Fibroblast of lung (primary cell): Measurements from ENCODE around the gene G3BP2. TPM values are rescaled to one million over a fixed set of nuclear protein-coding genes. Genes with fewer than 3 reads are reported as not detected.
A peak's percentile ranks its signal among the peaks of the same experiment; 100 is the strongest.

ENCODE experiments used
- DNase-seq, 2 donors: peaks; one replicate each; pipeline versions ENCODE4 v3.0.0 to v3.0.0-alpha.2; 2010; ENCODE audit warnings: low read depth in 2 of 2
- H2AFZ ChIP-seq: 2 replicates; pipeline ENCODE4 v1.5.1; 2012; ENCODE audit warnings: low read length, control low read depth, inconsistent platforms
- H3K27ac ChIP-seq: 2 replicates; pipeline ENCODE4 v1.5.1; 2011; ENCODE audit warnings: low read length, control low read depth; ENCODE audit not compliant: insufficient read depth
- H3K27me3 ChIP-seq: 2 replicates; pipeline ENCODE4 v1.5.1; 2011; ENCODE audit warnings: mild to moderate bottlenecking, low read length; ENCODE audit not compliant: control insufficient read depth, insufficient read depth
- H3K36me3 ChIP-seq: 2 replicates; pipeline ENCODE4 v1.5.1; 2011; ENCODE audit warnings: low read length; ENCODE audit not compliant: control insufficient read depth, insufficient read depth
- H3K4me1 ChIP-seq: 2 replicates; pipeline ENCODE4 v1.5.1; 2011; ENCODE audit warnings: low read length; ENCODE audit not compliant: control insufficient read depth, insufficient read depth; ENCODE audit errors: extremely low read depth
- H3K4me2 ChIP-seq: 2 replicates; pipeline ENCODE4 v1.5.1; 2011; ENCODE audit warnings: low read length, control low read depth; ENCODE audit not compliant: insufficient read depth; ENCODE audit errors: extremely low read depth
- H3K4me3 ChIP-seq, 4 experiments: fragments of 200-600 bp in 1 of 4; sonication (generic) in 1 of 4; replicated peaks in 1 of 4; 2 replicates each; pipeline ENCODE4 v1.5.1; 2011 to 2016; ENCODE audit warnings: low read length in 4 of 4, low read depth in 3 of 4, mild to moderate bottlenecking in 3 of 4, control low read depth in 2 of 4, inconsistent platforms in 1 of 4, mixed read lengths in 1 of 4; ENCODE audit not compliant: insufficient read depth in 1 of 4; ENCODE audit errors: control extremely low read depth in 1 of 4
- H3K79me2 ChIP-seq: 2 replicates; pipeline ENCODE4 v1.5.1; 2012; ENCODE audit warnings: mild to moderate bottlenecking, low read length, inconsistent platforms; ENCODE audit not compliant: control insufficient read depth, insufficient read depth
- H3K9ac ChIP-seq: 2 replicates; pipeline ENCODE4 v1.5.1; 2011; ENCODE audit warnings: mild to moderate bottlenecking, low read length, control low read depth; ENCODE audit not compliant: insufficient read depth
- H3K9me3 ChIP-seq: 2 replicates; pipeline ENCODE4 v1.5.1; 2012; ENCODE audit warnings: low read depth, low read length; ENCODE audit not compliant: control insufficient read depth, insufficient read depth
- H4K20me1 ChIP-seq: 2 replicates; pipeline ENCODE4 v1.5.1; 2011; ENCODE audit warnings: low read length; ENCODE audit not compliant: control insufficient read depth, insufficient read depth; ENCODE audit errors: extremely low read depth
- EZH2 ChIP-seq: IDR thresholded peaks from 2 replicates; pipeline ENCODE4 v1.5.1; 2012; ENCODE audit warnings: low read length, control low read depth, mild to moderate bottlenecking; ENCODE audit errors: missing control alignments
- polyA plus RNA-seq, 2 donors: library from polyadenylated mRNA; depleted of rRNA in 1 of 2; stranded (reverse) in 1 of 2; unstranded in 1 of 2; fragments of >200 nt; gene quantifications; 2 replicates each; pipeline ENCODE4 v1.2.1, GENCODE V29; 2011 to 2012; ENCODE audit warnings: missing spikeins in 1 of 2
- total RNA-seq: library from RNA; depleted of rRNA; stranded (reverse); fragments of >200 nt; gene quantifications from 2 replicates; pipeline ENCODE4 v1.2.1, GENCODE V29; 2014
- TF ChIP-seq, protein P1 (sequence below), 2 donors: IDR thresholded peaks in 1 of 2; conservative IDR thresholded peaks in 1 of 2; 1 replicate in 1 of 2; 2 replicates in 1 of 2; pipeline ENCODE4 v1.5.1; 2011 to 2012; ENCODE audit warnings: low read length in 2 of 2, control low read depth in 1 of 2, inconsistent platforms in 1 of 2, low read depth in 1 of 2, mild to moderate bottlenecking in 1 of 2

Gene G3BP2
- total and polyA plus RNA-seq, 2 donors (not counting 1 experiment from before 2014, with no cell fraction given) = 143 TPM

DNA sequence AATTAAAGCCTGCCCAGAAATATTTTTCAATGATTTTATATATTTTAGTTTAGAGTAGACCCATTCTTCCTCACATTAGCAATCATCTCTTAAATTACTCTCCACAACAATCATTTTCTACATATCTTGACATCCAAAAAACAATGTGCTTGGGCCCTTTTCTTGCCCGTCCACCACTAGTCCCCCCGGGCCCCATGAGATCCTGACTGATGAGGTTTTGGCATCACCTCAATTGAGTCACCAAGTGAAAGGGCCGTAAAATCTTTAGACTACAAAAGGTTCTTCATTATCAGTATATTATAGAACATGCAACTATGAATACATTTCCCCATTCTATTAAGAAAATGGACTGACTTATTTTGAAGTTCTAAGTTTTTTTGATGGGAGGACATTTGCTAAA, 38.9 kb downstream of the G3BP2 start:
- no peak overlapping the region for H3K4me3 ChIP-seq
- DNase-seq = peak in 1 of 2 donors; percentile 41
- no peak overlapping the region for H3K9ac ChIP-seq
- no peak overlapping the region for H3K4me2 ChIP-seq
- peaks cover 4% of the 10 kb centered on the region for H3K4me1 ChIP-seq
- H2AFZ ChIP-seq = no peak overlapping the region
- no peaks in the 10 kb centered on the region for H3K36me3 ChIP-seq
- H3K27me3 ChIP-seq = no peaks in the 10 kb centered on the region
- H3K9me3 ChIP-seq = no peaks in the 10 kb centered on the region
- H4K20me1 ChIP-seq = no peaks in the 10 kb centered on the region
- no peak overlapping the region for H3K27ac ChIP-seq
- no peaks in the 10 kb centered on the region for H3K79me2 ChIP-seq
- TF ChIP-seq, protein P1, sequence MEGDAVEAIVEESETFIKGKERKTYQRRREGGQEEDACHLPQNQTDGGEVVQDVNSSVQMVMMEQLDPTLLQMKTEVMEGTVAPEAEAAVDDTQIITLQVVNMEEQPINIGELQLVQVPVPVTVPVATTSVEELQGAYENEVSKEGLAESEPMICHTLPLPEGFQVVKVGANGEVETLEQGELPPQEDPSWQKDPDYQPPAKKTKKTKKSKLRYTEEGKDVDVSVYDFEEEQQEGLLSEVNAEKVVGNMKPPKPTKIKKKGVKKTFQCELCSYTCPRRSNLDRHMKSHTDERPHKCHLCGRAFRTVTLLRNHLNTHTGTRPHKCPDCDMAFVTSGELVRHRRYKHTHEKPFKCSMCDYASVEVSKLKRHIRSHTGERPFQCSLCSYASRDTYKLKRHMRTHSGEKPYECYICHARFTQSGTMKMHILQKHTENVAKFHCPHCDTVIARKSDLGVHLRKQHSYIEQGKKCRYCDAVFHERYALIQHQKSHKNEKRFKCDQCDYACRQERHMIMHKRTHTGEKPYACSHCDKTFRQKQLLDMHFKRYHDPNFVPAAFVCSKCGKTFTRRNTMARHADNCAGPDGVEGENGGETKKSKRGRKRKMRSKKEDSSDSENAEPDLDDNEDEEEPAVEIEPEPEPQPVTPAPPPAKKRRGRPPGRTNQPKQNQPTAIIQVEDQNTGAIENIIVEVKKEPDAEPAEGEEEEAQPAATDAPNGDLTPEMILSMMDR (conservative IDR thresholded peaks at IDR 0.05 in 1 of 2, IDR thresholded peaks at IDR 0.05 in 1 of 2; ENCODE audit: low read depth in 1 of 2, low read length in 2 of 2) = no peak
- TF ChIP-seq EZH2 = no peak

DNA sequence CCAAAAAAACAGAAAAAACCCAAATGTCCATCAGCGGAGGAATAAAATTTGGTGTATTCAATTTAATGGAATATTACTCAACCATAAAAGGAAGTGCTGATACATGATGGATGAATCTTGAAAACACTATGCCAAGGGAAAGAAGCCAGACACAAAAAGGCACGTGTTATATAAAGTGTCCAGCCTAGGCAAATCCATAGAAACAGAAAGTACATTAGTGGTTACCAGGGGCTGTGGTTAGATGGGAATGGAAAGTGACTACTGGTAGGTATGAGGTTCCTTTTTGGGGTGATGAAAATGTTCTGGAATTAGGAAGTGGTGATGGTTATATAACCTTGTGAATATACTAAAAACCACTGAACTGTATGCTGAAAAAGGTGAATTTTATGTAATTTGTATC, 39.4 kb downstream of the G3BP2 start:
- no peak overlapping the region for H2AFZ ChIP-seq
- H3K4me3 ChIP-seq = no peak overlapping the region
- H3K4me2 ChIP-seq = no peak overlapping the region

DNA sequence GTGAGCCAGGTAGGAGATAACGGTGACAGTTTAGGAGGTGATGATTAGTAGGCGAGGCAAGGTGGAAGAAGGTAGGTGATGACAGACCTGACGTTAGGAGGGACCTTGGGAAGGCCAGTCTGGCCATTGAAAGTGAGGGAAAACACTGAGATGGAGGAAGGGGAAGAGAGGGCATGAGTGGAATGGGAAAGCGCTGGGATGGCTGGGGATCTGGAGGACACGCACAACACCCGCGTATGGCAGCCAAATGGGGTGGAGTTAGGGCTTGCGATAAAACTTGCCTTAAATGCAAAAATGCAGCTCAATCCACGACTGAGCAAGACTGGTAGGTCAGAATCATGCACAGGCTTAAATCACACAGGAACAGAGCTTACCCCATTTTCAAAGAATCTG, 42.3 kb downstream of the G3BP2 start:
- H3K27me3 ChIP-seq = no peaks in the 10 kb centered on the region
- H3K4me1 ChIP-seq = peaks cover 2% of the 10 kb centered on the region
- peak overlapping the region; percentile 94 for H2AFZ ChIP-seq
- no peak for DNase-seq
- no peaks in the 10 kb centered on the region for H3K36me3 ChIP-seq
- H3K79me2 ChIP-seq = no peaks in the 10 kb centered on the region
- TF ChIP-seq, protein P1 (conservative IDR thresholded peaks at IDR 0.05 in 1 of 2, IDR thresholded peaks at IDR 0.05 in 1 of 2; ENCODE audit: low read depth in 1 of 2, low read length in 2 of 2) = no peak
- no peak for TF ChIP-seq EZH2
- no peaks in the 10 kb centered on the region for H3K9me3 ChIP-seq
- H4K20me1 ChIP-seq = no peaks in the 10 kb centered on the region
- peak overlapping the region; percentile 33 for H3K9ac ChIP-seq
- H3K4me2 ChIP-seq = peak overlapping the region; percentile 98
- no peak overlapping the region for H3K27ac ChIP-seq
- H3K4me3 ChIP-seq = peak overlapping the region; percentile 35 to 76 (median 58)

More for the DNA sequence above, 39.4 kb downstream of the G3BP2 start:
- H3K9ac ChIP-seq = no peak overlapping the region
- H3K27ac ChIP-seq = no peak overlapping the region
- no peaks in the 10 kb centered on the region for H4K20me1 ChIP-seq
- no peaks in the 10 kb centered on the region for H3K9me3 ChIP-seq
- no peaks in the 10 kb centered on the region for H3K79me2 ChIP-seq
- no peak for TF ChIP-seq EZH2
- TF ChIP-seq, protein P1 (conservative IDR thresholded peaks at IDR 0.05 in 1 of 2, IDR thresholded peaks at IDR 0.05 in 1 of 2; ENCODE audit: low read depth in 1 of 2, low read length in 2 of 2) = no peak
- no peaks in the 10 kb centered on the region for H3K27me3 ChIP-seq
- H3K36me3 ChIP-seq = no peaks in the 10 kb centered on the region
- peak; percentile 24 to 85 for DNase-seq
- peaks cover 4% of the 10 kb centered on the region for H3K4me1 ChIP-seq
